Cardiac muscle cell (in vitro differentiated cells and primary cell): Measurements from ENCODE around the gene TSSK3. TPM values are rescaled to one million over a fixed set of nuclear protein-coding genes. Genes with fewer than 3 reads are reported as not detected.
"Not testable (repeated sequence)": the region's sequence is repeated elsewhere in the genome, so short reads cannot be mapped to it uniquely, and the experiment has no call there.

Source experiments
- DNase-seq, 2 donors: peaks; one replicate each; pipeline versions ENCODE4 v3.0.0 to v3.0.0-alpha.2; 2010 to 2017; ENCODE audit warnings: low read depth in 1 of 2, low spot score in 1 of 2
- H3K27ac ChIP-seq: fragments of 200-600 bp; sonication (generic); 2 replicates; pipeline ENCODE4 v1.5.1; 2016
- H3K27me3 ChIP-seq: fragments of 200-600 bp; sonication (generic); 2 replicates; pipeline ENCODE4 v1.6.0; 2016; ENCODE audit warnings: control low read depth
- H3K36me3 ChIP-seq: fragments of 200-600 bp; sonication (generic); 2 replicates; pipeline ENCODE4 v1.5.1; 2016; ENCODE audit warnings: control low read depth
- H3K4me1 ChIP-seq: fragments of 200-600 bp; sonication (generic); 2 replicates; pipeline ENCODE4 v1.8.1; 2017; ENCODE audit warnings: low read depth, mild to moderate bottlenecking, mixed run types
- H3K4me3 ChIP-seq: fragments of 200-600 bp; sonication (generic); 2 replicates; pipeline ENCODE4 v1.5.1; 2016; ENCODE audit warnings: mild to moderate bottlenecking
- H3K9me3 ChIP-seq: fragments of 200-600 bp; sonication (generic); 2 replicates; pipeline ENCODE4 v1.5.1; 2017; ENCODE audit warnings: low read depth, mild to moderate bottlenecking, control low read depth
- polyA plus RNA-seq: library from polyadenylated mRNA; unstranded; fragments of >200 nt; fragmentation: Nextera tagmentation; extraction: Ambion mirVana; gene quantifications from 2 replicates; pipeline ENCODE4 v1.2.1, GENCODE V29; 2016
- total RNA-seq: library from RNA; depleted of rRNA; stranded (reverse); fragments of >200 nt; gene quantifications from 2 replicates; pipeline ENCODE4 v1.2.3, GENCODE V29; 2016
- TF ChIP-seq, protein P1 (sequence below): IDR thresholded peaks from 2 replicates; pipeline ENCODE4 v1.5.1; 2012; ENCODE audit warnings: low read depth, mild to moderate bottlenecking, low read length

The TSSK3 gene
- total and polyA plus RNA-seq, 2 experiments from 2014 or later: 4.5 to 8.0 TPM

DNA sequence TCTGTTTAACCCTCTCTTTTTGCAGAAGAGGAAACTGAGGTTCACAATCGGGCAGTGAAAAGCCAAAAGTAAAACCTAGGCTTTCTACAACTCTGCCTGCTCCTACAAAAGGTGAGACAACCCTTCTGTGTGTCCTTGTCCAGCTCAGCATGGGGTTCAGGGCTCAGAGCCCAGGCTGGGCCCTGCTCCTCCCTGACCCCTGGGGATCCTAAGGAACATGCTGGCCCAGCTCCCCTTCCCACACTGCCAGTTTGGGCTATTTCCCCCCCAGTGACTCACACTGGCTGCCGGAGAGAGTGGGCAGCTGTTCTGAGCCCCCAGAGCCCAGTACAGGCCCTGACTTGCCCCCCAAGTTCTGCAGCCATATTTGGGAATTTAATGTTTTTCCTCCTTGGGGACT, 8.9 kb upstream of the TSSK3 start:
- Histone ChIP-seq H3K4me1 (peaks cover 21% of the 10 kb centered on the region), H3K27ac (peak overlapping the region; percentile 67), H3K9me3 (no peaks in the 10 kb centered on the region), H3K27me3 (no peaks in the 10 kb centered on the region), H3K36me3 (no peaks in the 10 kb centered on the region), H3K4me3 (no peak overlapping the region)
- no peak for DNase-seq
- TF ChIP-seq, protein P1, sequence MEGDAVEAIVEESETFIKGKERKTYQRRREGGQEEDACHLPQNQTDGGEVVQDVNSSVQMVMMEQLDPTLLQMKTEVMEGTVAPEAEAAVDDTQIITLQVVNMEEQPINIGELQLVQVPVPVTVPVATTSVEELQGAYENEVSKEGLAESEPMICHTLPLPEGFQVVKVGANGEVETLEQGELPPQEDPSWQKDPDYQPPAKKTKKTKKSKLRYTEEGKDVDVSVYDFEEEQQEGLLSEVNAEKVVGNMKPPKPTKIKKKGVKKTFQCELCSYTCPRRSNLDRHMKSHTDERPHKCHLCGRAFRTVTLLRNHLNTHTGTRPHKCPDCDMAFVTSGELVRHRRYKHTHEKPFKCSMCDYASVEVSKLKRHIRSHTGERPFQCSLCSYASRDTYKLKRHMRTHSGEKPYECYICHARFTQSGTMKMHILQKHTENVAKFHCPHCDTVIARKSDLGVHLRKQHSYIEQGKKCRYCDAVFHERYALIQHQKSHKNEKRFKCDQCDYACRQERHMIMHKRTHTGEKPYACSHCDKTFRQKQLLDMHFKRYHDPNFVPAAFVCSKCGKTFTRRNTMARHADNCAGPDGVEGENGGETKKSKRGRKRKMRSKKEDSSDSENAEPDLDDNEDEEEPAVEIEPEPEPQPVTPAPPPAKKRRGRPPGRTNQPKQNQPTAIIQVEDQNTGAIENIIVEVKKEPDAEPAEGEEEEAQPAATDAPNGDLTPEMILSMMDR: no peak

DNA sequence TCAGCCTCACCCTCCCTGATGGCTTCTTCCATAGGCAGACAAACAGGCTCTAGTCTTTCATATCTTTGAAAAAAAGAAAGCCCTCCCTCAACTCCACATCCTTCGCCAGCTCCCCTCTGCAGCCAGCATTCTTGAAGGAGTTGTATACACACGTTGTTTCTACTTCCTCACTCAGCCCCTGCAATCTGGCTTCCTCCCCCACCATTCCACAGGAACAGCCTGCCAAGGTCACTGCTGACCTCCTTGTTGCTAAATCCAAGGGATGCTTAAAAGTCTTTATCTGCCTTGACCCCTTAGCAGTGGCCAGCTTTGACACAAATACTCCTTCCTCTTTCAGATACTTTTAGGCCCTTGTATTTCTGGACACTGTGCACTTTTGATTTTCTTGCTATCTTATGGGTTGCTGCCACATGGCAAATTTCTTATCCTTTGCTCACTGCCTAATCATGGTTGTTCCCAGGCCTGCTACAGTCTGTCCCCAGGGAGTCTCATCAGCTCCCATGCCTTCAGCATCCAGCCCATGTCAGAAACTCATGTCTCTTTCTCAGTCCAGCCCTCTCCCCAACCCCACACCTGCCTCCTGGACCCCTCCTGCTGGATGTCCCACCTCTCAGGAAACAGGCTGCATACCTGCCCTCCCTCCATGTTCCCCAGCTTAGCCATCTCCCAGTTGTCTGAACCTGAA, 8.3 kb upstream of the TSSK3 start:
- H3K9me3 ChIP-seq: no peaks in the 10 kb centered on the region
- no peaks in the 10 kb centered on the region for H3K36me3 ChIP-seq
- H3K27me3 ChIP-seq: no peaks in the 10 kb centered on the region
- H3K4me1 ChIP-seq: peaks cover 21% of the 10 kb centered on the region
- peak in 1 of 2 donors; percentile 97 for DNase-seq
- TF ChIP-seq, protein P1: no peak
- peak overlapping the region; percentile 67 for H3K27ac ChIP-seq
- no peak overlapping the region for H3K4me3 ChIP-seq

DNA sequence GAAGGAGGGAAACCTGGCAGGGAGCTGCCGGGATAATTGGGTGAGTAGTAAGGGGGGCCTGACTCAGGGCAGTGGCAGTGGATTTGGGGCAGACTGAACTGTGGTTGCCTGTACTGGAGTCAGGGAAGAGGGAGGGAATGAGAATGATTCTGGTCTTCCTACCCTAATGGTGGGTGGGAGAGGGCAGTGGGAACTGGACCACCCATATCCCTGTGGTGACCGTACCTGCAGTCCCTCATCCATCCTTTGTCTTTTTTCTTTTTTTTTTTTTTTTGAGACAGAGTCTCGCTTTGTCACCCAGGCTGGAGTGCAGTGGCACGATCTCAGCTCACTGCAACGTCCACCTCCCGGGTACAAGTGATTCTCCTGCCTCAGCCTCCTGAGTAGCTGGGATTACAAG, 6.6 kb upstream of the TSSK3 start:
- not testable (repeated sequence) for H3K27me3 ChIP-seq, H3K4me3 ChIP-seq, H3K36me3 ChIP-seq, DNase-seq, H3K27ac ChIP-seq, H3K9me3 ChIP-seq
- H3K4me1 ChIP-seq: peaks cover 21% of the 10 kb centered on the region

- Histone ChIP-seq H3K9me3 (no peaks in the 10 kb centered on the region), H3K4me3 (no peak overlapping the region), H3K27ac (no peak overlapping the region), H3K36me3 (no peaks in the 10 kb centered on the region), H3K4me1 (peaks cover 21% of the 10 kb centered on the region), H3K27me3 (no peaks in the 10 kb centered on the region)
- TF ChIP-seq, protein P1: no peak
- no peak for DNase-seq
Observed at GRCh38 chr1:32356478-32356877, 5.9 kb upstream of the TSSK3 start.

- peaks cover 23% of the 10 kb centered on the region for H3K4me1 ChIP-seq
- no peak for DNase-seq
- no peaks in the 10 kb centered on the region for H3K27me3 ChIP-seq
- no peaks in the 10 kb centered on the region for H3K36me3 ChIP-seq
- no peak overlapping the region for H3K27ac ChIP-seq
- no peak overlapping the region for H3K4me3 ChIP-seq
- TF ChIP-seq, protein P1: no peak
- no peaks in the 10 kb centered on the region for H3K9me3 ChIP-seq
Observed at GRCh38 chr1:32357614-32358013, 4.7 kb upstream of the TSSK3 start.

GRCh38 chr1:32358435-32358834, 3.9 kb upstream of the TSSK3 start:
- Histone ChIP-seq H3K36me3 (peaks cover under 1% of the 10 kb centered on the region), H3K4me1 (peaks cover 16% of the 10 kb centered on the region), H3K9me3 (no peaks in the 10 kb centered on the region), H3K27me3 (no peaks in the 10 kb centered on the region), H3K27ac (no peak overlapping the region), H3K4me3 (no peak overlapping the region)
- TF ChIP-seq, protein P1: no peak
- no peak for DNase-seq
